ENCODE results near the gene NUSAP1. TPM values are rescaled to one million over a fixed set of nuclear protein-coding genes. Genes with fewer than 3 reads are reported as not detected.
A peak's percentile ranks its signal among the peaks of the same experiment; 100 is the strongest.

NUSAP1 gene
- total RNA-seq, 1 donor from 2014 or later, result 52.5 TPM

DNA sequence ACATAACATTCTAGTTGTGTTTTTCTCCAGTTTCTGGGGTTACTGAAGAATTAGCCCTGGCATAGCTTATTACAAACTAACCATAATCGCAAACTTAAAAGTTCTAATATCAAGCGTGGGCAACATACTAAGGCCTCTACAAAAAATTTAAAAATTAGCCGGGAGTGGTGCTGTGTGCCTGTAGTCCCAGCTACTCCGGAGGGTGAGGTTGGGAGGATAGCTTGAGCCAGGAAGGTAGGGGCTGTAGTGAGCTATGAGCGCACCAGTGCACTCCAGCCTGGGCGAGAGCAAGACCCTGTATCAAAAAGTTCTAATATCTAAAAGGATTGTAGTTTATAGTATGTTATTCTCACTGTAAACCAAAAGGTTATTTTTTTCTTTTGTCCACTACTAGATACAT lies 1.4 kb upstream of the NUSAP1 start:
- H3K36me3 Mint-ChIP-seq, result peaks cover 5% of the 10 kb centered on the region
- peak overlapping the region; percentile 93 for H3K27ac Mint-ChIP-seq
- no peak for DNase-seq (ENCODE audit: low spot score in 2 of 2, unreplicated experiment in 2 of 2)
- peaks cover 28% of the 10 kb centered on the region for H3K4me1 Mint-ChIP-seq
- H3K4me3 Mint-ChIP-seq, result peak overlapping the region; percentile 100
- no peaks in the 10 kb centered on the region for H3K27me3 Mint-ChIP-seq (ENCODE audit: low read depth)
- TF ChIP-seq, protein P1, sequence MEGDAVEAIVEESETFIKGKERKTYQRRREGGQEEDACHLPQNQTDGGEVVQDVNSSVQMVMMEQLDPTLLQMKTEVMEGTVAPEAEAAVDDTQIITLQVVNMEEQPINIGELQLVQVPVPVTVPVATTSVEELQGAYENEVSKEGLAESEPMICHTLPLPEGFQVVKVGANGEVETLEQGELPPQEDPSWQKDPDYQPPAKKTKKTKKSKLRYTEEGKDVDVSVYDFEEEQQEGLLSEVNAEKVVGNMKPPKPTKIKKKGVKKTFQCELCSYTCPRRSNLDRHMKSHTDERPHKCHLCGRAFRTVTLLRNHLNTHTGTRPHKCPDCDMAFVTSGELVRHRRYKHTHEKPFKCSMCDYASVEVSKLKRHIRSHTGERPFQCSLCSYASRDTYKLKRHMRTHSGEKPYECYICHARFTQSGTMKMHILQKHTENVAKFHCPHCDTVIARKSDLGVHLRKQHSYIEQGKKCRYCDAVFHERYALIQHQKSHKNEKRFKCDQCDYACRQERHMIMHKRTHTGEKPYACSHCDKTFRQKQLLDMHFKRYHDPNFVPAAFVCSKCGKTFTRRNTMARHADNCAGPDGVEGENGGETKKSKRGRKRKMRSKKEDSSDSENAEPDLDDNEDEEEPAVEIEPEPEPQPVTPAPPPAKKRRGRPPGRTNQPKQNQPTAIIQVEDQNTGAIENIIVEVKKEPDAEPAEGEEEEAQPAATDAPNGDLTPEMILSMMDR (IDR thresholded peaks at IDR 0.05; ENCODE audit: unreplicated experiment), result no peak
- no peaks in the 10 kb centered on the region for H3K9me3 Mint-ChIP-seq

DNA sequence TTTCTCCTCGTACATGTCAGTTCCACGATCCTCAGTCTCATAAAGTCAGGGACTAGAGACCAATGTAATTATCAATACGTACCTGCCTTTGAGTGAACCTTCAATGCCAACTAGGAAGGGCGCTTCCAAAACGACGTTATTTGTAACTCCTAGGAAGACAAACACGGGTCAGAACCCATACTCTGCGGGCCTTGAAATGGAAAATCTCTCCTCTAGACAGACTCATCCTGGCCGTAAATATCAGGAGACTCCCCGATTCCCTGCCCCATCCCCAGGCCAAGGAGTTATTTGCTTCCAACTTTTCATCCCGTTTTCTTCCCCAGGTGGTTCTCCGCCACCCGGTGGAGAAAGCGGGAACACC lies 868 bp upstream of the NUSAP1 start:
- DNase-seq (ENCODE audit: low spot score in 2 of 2, unreplicated experiment in 2 of 2), result no peak
- Mint-ChIP-seq H3K9me3 (no peaks in the 10 kb centered on the region), H3K4me3 (peak overlapping the region; percentile 100), H3K36me3 (peaks cover 3% of the 10 kb centered on the region), H3K27ac (peak overlapping the region; percentile 93), H3K4me1 (peaks cover 28% of the 10 kb centered on the region), H3K27me3 (ENCODE audit: low read depth) (no peaks in the 10 kb centered on the region)
- TF ChIP-seq, protein P1 (IDR thresholded peaks at IDR 0.05; ENCODE audit: unreplicated experiment), result no peak

DNA sequence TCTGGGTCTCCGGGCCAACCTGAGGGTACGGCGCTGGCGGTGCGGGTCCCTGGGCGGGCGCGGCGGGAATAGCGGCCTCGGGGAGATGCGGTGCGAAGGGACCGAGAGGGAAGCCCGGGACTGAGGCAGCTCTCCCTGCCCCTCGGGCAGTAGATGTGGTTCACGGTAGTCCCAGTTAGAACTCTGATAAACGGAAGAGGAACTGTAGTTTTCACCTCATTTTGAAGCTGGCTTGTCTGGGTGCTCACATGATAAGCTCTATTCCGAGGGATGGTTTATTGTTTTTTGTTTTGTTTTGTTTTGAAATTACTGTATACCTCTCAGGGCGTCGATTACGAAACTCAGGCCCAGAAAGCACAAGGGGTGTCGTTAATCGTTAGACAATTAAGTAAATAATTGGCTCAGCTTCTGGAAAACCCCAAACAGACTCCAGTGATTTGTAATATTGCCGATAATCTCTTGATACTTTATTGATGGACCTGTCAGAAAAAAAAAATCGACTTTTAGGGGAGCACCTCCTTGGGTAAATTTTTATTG lies 413 bp downstream of the NUSAP1 start:
- peaks cover 2% of the 10 kb centered on the region for H3K36me3 Mint-ChIP-seq
- H3K27ac Mint-ChIP-seq, result peak overlapping the region; percentile 100
- no peaks in the 10 kb centered on the region for H3K9me3 Mint-ChIP-seq
- H3K27me3 Mint-ChIP-seq (ENCODE audit: low read depth), result no peaks in the 10 kb centered on the region
- DNase-seq (ENCODE audit: low spot score in 2 of 2, unreplicated experiment in 2 of 2), result peak in 1 of 2 experiments; percentile 40
- peaks cover 33% of the 10 kb centered on the region for H3K4me1 Mint-ChIP-seq
- H3K4me3 Mint-ChIP-seq, result peak overlapping the region; percentile 100
- TF ChIP-seq, protein P1 (IDR thresholded peaks at IDR 0.05; ENCODE audit: unreplicated experiment), result no peak

DNA sequence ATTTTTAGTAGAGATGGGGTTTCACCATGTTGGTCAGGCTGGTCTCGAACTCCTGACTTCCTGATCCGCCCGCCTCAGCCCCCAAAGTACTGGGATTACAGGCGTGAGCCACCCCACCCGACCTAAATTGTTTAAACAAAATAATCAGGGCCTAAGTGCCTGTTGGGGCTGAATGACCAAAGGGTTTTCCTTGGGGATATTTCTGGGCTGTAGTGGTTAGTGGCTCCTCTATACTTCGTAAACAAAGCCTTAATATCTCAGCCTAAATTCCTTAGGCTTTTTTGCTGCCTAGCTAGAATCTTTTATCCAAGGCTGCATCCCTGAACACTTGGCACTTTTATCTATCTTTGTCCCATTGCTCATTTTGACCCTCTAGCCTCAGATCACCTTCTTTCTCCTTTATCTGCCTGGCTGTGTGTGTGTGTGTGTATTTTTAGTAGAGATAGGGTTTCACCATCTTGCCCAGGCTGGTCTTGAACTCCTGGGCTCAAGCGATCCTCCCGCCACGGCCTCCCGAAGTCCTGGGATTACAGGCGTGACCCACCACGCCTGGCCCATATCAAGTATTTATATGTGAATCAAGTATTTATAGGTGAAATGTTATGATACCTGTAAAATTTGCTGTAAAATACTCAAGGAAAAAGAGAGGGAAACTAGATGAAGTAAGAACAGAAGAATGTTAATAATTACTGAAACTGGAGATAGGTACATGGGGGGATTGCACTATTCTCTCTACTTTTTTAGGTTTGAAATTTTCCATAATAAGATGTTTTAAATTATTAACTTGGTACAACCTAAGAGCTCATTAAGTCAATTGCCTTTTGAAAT lies 1.8 kb downstream of the NUSAP1 start:
- TF ChIP-seq, protein P1 (IDR thresholded peaks at IDR 0.05; ENCODE audit: unreplicated experiment), result no peak
- H3K36me3 Mint-ChIP-seq, result no peaks in the 10 kb centered on the region
- no peak for DNase-seq (ENCODE audit: low spot score in 2 of 2, unreplicated experiment in 2 of 2)
- H3K4me1 Mint-ChIP-seq, result peaks cover 33% of the 10 kb centered on the region
- H3K4me3 Mint-ChIP-seq, result peak overlapping the region; percentile 100
- peak overlapping the region; percentile 48 for H3K27ac Mint-ChIP-seq
- no peaks in the 10 kb centered on the region for H3K9me3 Mint-ChIP-seq
- no peaks in the 10 kb centered on the region for H3K27me3 Mint-ChIP-seq (ENCODE audit: low read depth)

DNA sequence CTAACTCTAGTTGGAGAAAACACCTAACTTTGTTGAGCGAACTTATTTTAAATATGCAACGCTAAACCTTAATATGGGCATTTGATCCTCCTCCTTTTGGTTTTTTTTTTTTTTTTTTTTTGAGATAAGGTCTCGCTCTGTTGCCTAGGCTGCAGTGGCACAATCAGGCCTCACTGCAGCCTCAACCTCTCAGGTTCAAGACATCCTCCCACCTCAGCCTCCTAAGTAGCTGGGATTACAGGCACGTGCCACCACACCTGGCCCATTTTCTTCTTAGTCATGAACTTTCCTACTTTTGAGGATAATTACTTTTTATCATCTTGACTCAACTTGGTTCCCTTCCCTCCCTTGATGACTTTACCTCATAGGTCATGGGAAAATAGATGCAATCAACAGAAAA lies 3.9 kb downstream of the NUSAP1 start:
- peaks cover 8% of the 10 kb centered on the region for H3K36me3 Mint-ChIP-seq
- peaks cover 31% of the 10 kb centered on the region for H3K4me1 Mint-ChIP-seq
- no peak for DNase-seq (ENCODE audit: low spot score in 2 of 2, unreplicated experiment in 2 of 2)
- TF ChIP-seq, protein P1 (IDR thresholded peaks at IDR 0.05; ENCODE audit: unreplicated experiment), result no peak
- no peak overlapping the region for H3K4me3 Mint-ChIP-seq
- no peak overlapping the region for H3K27ac Mint-ChIP-seq
- no peaks in the 10 kb centered on the region for H3K9me3 Mint-ChIP-seq
- H3K27me3 Mint-ChIP-seq (ENCODE audit: low read depth), result no peaks in the 10 kb centered on the region

All from mesothelial cell of epicardium (in vitro differentiated cells).